GM04503 (cell line): ENCODE data around the gene IPPK.

ENCODE experiments used
- DNase-seq: peaks from one replicate; pipeline ENCODE4 v3.0.0-alpha.2; 2012; ENCODE audit warnings: low read depth

The IPPK gene, protein sequence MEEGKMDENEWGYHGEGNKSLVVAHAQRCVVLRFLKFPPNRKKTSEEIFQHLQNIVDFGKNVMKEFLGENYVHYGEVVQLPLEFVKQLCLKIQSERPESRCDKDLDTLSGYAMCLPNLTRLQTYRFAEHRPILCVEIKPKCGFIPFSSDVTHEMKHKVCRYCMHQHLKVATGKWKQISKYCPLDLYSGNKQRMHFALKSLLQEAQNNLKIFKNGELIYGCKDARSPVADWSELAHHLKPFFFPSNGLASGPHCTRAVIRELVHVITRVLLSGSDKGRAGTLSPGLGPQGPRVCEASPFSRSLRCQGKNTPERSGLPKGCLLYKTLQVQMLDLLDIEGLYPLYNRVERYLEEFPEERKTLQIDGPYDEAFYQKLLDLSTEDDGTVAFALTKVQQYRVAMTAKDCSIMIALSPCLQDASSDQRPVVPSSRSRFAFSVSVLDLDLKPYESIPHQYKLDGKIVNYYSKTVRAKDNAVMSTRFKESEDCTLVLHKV

DNA sequence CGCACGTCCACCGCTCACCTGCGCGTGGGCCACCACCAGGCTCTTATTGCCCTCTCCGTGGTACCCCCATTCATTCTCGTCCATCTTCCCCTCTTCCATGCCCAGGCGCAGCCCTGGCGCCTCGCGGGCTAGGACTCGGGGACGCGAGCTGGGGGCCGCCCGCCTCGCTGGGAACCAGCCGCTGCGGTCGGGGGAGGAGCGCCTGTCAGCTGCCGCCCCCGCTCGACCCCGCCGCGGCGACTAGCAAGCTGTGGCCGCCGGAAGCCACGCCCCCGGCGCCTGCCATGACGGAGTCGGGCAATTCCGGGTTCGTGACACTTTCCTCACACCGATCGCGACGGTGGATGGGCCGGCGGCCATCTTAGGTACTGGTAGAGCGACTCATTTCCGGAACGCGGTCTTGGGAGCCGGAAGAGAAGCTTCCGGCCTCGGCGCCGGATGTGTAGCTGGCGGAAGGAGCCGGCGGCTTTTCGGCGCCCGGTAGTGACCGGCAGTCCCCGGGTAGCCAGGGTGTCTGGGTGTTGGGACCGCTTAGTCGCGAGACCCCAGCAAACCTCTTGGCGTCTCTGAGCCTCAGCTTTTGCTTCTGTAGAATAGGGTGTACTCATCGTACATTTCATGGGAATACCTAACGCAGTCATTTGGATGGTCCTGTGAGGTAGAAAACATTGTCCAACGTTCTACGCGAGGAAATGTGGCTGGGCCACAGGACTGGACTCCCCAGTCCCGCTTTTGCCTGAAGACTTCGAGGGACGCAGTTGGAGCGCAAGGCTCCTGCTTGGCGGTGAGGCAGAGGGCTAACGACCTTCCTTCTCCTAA lies at the start of gene IPPK:
TSS of gene IPPK (minus strand) at position 242 of the 819 bp plus-strand sequence. CDS start at position 99, 143 bp downstream.
- DNase-seq = peak; percentile 92

DNA sequence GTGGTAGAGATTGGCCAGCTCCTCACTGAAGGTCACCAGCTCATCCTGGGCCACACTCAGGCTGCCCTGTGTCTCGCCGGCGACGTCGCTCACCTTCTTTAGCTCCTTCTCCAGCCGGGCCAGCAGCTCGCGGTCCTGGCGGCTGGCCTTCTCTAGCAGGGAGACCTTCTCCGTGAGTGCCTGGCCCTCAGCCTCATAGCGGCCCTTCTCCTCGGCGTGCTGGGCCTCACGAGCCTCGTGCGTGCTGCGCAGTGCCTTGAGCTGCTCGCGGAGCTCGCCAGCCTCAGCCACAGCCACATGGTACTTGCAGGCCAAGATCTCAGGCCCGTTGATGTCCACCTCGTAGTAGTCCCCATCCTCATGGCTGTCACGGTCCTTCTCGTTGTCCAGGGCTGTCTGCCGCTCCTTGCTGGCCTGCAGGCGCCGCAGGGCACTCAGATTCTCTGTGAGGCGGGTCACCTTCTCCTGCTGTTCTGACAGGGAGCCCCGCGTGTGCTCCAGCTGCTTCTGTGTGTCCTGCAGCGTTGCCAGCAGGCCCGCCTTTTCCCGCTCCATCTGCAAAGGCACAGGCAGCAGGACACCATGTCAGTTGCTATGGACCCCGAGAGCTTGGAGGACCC lies 49.2 kb upstream of the IPPK start:
- no peak for DNase-seq

DNA sequence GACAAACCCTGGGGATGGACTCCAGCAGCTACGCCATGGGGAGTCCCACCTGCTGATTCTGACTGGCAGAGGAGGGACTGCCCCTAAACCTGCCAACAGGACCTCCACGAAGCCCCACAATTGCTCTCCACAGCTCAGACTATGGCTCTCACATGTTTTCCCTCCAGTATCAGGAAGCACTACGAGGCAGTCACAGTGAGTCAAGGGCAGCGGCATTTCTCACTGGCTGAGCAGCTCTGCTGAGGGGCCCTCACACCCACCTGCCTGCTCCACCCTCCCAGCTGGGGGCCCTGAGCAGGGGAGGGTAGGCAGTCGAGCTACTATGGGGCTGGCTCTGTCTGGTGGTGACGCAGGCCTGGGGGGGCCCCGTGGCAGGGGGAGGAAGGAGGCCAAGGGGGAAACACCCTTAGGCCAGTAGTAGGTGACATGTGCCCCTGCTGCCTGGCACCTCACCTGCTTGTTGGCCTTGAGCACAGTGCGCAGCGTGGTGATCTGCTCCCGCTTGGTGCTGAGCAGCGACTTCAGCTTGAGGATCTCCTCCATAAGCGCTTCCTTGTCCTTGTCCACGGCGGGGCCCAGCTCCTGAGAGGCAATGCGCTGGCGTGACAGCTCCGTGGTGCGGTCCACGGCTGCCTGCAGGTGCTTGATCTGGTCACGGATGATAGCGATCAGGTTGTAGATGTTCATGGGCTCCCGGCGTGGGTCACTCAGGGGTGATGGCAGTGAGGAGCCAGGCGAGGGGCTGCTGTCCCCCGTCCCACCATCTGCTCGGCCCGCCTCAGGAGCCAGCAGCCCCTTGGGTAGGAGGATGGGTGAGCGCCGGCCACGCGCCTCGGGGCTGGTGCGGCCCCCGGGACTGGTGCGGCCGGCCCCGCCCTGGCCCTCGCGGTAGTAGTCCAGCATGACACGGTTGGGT lies 48.4 kb upstream of the IPPK start:
- no peak for DNase-seq

DNA sequence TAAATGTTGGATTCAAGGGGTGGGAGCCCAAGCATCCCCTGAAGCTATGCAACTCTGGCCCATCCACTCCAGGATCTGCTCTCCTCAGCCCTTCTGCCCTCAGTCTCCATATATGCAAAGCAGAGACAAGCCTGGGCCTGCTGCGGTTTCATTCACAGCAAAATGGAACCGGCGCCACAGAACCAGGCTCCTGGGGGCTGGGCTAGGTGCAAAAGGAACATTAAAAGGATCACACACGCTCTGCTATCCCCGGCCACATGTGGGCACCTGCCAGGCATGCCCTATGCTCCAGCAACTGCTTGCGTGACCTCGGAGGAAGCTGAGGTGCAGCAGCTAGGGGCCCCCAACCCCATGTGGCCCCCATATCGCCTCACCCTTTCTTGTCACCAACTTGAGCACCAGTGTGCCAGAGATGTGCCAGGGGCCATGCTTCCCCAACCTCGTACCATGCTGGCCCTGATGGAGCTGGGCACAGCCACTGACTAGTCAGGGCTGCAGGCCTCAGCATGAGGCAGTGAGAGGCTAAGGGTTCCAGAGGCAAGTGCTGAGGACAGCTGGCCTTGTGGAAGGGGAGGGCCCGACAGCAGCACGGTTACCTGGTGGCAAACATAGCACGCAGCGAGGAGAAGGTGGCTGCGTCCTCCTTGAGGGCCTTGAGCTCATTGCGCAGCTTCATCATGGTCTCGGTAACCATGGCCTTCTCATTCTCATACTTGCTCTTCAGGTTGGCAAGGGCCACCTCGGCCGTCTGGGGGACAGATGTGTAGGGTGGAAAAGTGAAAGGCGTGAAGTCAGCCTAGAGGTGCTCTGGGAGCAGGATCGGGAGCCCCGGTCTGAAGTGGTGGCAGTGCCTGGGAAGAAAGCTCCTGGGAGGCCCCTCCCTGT lies 47.5 kb upstream of the IPPK start:
- DNase-seq = no peak

DNA sequence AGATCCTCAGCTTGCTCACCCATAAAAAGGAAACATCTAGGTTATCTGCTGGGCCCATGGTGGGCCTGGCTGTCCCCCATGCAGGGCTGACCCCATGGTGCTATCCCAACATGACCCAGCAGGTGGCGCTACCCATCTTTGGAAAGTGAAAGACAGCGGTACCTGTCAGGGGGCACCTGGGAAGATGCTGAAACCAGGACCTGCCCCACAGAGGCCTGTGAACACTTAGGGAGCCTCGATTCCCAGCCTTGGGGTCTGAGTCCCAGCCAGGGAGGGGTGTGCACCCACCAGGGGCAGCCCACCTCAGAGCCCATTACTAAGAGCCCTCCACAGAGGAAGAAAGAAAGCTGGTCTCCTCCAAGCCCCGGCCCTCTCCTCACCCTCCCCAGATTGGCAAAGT lies 46.6 kb upstream of the IPPK start:
- no peak for DNase-seq

DNA sequence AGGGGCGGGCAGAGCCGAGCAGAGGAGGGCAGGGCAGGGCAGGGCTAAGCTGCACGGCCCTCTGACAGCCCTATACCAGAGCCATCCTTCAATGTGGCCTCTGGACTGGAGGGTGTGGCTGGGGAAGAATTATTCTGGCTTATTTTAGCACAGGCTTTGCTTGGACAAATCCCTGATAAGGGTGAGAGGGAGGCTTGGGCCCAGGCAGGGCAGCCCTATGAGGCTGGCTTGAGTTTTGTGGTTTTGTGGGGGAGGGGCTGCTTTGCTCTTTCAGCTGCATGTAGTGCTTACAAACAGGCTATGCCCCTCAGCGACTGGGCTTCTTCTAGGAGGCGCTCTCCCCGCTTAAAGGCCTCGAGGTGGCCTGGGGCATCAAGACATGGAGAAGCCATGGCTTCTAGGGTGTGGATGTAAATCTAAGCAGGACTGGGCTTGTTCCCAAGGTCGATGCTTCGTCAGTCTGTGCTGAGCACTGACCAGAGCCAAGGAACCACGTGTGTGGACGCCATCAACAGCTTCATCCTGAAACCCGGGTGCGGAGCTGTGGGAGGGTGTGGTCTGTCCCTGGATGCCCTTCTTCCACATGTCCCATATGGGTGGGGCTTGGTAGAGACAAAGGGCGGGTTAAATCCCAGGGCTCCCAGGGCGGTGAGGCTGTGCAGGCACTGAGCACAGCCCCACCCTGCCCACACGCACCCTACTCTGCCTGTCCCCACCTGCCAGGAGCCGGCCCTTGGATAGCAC lies 45.7 kb upstream of the IPPK start:
- DNase-seq = no peak

DNA sequence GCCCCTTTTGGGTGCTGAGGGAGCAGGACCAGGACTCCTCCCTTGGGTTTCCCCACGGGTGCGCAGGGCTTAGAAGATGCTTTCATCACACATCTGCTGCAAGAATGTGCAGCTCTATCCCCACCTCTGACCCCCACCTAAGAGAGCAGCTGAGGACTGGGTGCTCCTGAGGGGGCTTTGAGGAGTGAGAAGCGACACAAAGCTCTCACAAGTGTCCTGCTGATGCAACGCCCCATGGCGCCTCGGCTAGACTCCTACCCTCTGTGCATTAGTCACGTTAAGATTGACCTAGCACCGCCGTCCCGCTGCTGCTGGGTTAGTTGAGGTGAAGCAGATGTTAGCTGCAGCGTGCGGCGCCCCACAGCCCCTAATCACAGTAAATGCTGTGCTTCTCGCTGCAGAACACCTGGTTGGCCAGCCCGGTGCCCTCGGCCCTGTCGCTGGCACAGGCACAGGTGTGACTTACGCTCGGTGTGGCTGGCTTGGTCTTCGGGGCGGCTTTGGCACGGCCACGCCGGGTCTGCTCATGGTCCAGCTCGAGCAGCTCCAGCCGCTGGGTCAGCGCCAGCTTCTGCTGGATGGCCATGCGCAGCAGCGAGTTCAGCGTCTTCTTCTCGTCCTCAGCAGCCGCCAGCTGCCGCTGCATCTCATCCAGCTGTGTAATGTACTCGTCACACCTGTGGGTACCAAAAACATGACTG lies 45.0 kb upstream of the IPPK start:
- no peak for DNase-seq

DNA sequence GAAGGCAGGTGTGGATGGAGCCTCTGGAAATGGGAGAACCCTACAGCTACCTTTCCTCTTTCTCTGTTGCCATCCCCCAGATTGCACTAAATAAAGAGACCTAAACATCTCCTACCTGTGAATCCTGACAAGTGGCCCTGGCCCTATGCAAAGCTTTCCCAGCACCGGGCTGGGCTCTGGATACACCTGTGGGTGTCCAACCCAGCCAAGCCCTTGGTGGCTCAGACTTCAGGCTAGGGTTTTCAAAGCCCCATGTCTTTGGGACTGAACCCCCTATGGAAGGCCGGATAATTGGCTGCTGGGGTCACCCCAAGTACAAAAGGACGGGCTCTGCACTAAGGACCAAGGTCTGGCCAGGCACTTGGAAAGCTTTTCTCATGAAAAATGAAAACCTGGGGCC lies 44.1 kb upstream of the IPPK start:
- DNase-seq = no peak

DNA sequence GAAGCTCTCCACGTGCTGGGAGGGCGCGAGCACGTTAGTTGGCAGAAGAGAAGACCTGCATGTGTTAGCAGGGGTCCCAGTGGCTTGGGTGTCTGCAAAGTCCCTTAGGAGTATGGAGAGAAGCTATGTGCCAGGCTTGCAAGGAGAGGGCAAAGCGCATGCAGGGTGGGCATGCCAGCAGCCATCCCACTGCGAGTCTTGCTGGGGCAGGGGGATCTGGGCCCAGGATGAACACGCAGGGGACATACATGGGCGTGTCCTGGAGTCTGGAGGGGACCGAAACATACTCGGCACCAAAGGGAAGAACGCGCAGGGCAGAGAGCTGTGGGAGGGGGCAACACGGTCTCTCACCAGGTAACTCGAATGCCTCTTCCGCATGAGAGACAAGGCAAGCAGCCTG lies 43.6 kb upstream of the IPPK start:
- no peak for DNase-seq

DNA sequence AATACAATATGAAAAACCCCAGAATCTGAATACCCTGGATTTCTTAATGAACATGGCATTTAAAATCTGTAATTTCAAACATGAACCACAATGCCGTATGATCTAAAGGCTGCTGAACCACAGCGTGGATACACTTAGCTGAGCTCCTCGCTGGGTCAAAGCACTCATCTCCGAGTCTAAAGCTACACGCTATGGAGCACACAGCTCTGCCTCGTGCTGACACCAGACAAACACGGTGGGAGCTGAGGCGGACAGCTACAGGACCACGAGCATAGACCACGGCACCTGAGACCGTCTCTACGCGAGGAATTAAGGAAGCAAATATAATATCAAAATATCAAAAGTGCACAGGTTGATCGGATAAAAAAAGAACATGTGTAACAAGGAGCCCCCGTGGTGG lies 42.8 kb upstream of the IPPK start:
- DNase-seq = no peak

DNA sequence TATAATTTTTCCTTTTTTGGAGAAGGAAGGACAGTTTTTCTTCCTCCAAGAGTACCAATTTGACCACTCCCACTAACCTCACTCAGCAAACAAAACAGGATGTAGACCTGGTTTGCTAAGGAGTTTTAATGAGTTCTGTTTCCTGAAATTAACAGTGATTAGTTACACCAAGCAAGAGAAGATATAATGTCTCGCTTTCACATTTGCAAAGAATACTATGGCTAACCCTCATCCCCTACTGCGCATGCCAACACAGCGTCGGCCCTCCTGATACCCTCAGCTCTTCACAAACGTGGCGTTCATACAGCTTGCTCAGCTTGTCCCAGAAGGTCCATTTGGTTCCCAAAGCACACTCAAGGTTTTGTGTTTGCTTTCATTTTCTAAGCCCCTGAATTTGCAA lies 41.9 kb upstream of the IPPK start:
- no peak for DNase-seq

DNA sequence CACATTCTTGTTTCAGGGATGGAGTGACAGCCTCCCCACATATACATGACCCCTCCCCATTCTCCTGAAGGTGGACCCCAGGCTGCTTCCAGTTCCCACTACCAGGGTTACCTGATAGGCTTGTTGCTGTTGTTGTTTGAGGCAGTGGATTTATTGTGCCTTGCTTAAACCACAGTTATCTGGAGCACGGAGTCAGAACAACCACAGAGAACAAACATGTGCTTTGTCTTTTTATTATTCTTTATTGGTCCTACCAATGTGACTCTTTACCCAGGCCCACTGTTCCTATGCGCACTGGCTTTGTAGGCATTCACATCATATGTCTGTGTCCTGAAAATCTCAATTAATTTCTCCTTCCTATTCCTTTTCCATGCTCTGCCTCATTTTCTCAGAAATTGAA lies 41.2 kb upstream of the IPPK start:
- no peak for DNase-seq

DNA sequence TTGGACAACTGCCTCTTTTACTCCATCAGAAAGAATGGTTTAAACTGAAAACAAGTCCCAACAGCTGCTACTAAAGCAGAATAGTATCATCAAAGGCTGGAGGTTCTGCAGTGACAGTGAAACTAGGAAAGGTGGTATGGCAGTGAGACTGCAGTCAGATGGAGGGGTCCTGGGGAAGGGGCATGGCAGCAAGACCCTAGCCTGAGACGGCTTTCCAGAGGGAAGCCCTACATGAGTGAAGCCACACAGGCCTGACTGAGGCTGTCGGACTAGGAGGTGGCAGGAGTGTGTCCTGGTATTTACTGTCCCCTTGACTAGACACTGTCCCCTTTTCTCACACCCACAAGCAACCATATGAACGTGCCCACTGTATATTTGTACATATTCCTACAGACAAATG lies 40.4 kb upstream of the IPPK start:
- DNase-seq = no peak

DNA sequence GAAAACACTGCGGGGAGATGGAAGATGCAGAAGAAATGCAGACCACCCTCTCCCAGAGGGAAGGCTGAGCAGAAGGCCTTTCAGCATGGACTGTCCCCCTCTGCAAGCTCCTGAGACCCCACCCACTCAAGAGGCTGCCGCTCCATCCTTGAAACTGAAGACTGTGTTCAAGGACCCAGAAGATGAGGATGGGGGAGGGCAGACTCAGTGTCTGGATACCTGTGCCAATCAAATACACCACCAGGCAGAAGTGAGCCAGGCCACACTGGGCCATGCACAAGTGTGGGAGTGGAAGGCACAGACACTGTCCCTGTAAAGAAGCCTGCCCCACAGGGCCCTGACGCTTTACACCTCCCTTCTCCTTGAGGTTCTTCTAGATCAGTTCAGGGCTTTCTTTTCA lies 40.0 kb upstream of the IPPK start:
- DNase-seq = no peak

DNA sequence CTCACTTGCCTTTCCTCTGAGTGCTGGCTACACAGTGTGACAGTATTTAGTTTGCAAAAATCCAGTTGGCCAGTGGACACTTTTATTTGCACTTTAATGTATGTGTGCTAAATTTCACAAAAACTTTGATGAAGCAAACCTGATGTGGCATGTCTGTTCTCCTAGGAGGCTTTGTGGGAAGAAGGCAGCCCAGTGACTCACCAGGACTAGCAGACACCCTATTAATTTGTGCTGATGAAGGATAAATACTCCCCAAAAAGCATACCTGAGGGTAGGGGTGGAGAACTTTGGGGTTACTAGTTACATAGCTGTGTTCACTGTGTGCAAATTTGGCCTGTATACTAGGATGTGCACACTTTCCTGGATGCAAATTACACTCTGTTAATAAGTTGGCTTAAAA lies 39.3 kb upstream of the IPPK start:
- no peak for DNase-seq

DNA sequence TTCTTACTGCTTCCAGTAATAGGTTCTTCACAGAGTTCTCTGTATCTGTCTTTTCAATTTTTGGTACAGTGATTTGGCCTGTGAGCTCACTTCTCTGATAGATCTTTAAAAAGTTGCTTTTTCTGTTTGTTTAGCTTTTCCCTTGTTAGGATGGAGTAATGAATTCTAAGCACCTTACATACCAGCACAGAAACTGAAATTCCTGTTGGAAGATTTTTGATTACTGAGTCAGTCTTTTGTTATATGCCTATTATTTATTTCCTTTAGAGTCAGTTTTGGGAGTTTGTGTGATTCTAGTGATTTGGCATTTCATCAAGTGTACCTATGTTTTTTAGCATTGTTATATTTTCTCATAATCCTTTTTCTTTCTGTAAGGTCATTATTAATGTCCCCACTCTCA lies 37.6 kb upstream of the IPPK start:
- no peak for DNase-seq

DNA sequence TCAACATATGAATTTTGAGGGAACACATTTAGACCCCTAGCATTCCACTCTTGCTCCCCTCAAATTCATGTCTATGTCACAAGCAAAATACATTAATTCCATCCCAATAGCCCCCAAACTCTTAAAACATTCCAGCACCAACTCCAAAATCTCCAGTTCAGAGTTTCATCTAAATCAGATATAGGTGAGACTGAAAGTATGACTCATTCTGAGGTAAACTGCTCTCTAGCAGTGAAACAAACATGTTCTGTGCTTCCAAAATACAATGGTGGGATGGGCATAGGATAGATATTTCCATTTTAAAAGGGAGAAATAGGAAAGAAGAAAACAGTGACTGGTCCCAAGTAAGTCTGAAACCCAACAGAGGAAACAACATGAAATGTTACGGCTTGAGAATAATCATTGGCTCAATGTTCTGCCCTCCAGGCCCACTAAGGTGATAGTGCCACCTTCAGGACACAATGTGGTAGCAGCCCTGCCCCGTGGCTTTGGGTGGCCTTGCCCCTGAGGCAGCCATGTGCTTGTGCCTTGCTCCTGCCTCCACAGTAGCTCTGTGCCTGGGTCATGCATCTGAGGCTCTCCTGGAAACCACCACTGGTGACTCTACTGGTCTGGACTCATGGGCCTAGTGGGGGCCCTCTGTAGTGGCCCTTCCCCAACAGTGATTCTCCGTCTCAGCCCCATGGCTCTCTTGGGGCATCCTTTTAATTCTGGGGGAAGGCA lies 36.4 kb upstream of the IPPK start:
- no peak for DNase-seq

DNA sequence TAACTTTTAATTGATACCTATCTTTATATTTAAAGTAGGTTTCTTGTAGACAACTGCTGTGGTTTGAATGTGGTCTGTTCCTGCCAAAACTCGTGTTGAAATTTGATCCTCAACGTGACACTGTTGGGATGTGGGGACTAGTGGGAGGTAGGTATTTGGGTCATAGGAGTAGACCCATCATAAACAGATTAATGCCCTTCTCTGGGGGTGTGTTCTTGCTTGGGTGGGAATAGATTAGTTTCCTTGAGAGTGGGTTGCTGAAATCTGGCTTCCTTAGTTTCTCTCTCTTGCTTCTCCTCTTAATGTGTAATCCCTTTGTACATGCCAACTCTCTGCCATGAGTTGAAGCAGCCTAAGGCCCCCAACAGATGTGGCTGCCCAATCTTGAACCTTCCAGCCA lies 34.6 kb upstream of the IPPK start:
- DNase-seq = no peak

DNA sequence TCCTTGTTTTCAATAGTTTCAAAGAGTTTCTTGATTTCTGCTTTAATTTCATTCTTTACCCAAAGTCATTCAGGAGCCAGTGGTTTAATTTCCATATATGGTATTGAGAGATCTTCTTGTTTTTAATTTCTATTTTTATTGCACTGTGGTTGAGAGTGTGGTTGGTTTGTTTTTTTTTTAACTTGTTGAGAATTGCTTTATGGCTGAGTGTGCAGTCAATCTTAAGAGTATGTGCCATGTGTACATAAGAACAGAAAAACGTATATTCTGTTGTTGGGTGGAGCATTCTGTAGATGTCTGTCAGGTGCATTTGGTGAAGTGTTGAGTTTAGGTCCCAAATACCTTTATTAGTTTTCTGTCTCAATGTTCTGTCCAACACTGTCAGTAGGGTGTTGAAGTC lies 26.7 kb upstream of the IPPK start:
- no peak for DNase-seq
